ENCODE measurements around the gene ATP8A1.

GRCh38 chr4:42603862-42604261 is 53.0 kb downstream of the ATP8A1 start:
- TF ChIP-seq CTCF (IDR thresholded peaks at IDR 0.05 in 4 of 5, conservative IDR thresholded peaks at IDR 0.05 in 1 of 5) (no peak), POLR2A (IDR thresholded peaks at IDR 0.05) (no peak)

Measured in gastrocnemius medialis (tissue), 4 donors.